Endothelial cell (in vitro differentiated cells): ENCODE data around the gene MTMR2. TPM values are rescaled to one million over a fixed set of nuclear protein-coding genes. Genes with fewer than 3 reads are reported as not detected.

ENCODE experiments used
- DNase-seq: peaks from one replicate; pipeline ENCODE4 v3.0.0; 2021; ENCODE audit warnings: low spot score
- H3K27ac Mint-ChIP-seq: one replicate; pipeline ENCODE4 v1.8.0; 2021; ENCODE audit warnings: mixed read lengths, inconsistent platforms; ENCODE audit not compliant: unreplicated experiment
- H3K27me3 Mint-ChIP-seq: one replicate; pipeline ENCODE4 v1.8.0; 2021; ENCODE audit warnings: mild to moderate bottlenecking, moderate library complexity, mixed read lengths, inconsistent platforms; ENCODE audit not compliant: unreplicated experiment
- H3K36me3 Mint-ChIP-seq: one replicate; pipeline ENCODE4 v1.8.0; 2021; ENCODE audit warnings: mild to moderate bottlenecking, low read depth, mixed read lengths, inconsistent platforms; ENCODE audit not compliant: unreplicated experiment
- H3K4me1 Mint-ChIP-seq: one replicate; pipeline ENCODE4 v1.8.0; 2021; ENCODE audit warnings: mild to moderate bottlenecking, mixed read lengths, inconsistent platforms; ENCODE audit not compliant: unreplicated experiment
- H3K4me3 Mint-ChIP-seq: one replicate; pipeline ENCODE4 v1.8.0; 2021; ENCODE audit warnings: mild to moderate bottlenecking, mixed read lengths, inconsistent platforms; ENCODE audit not compliant: unreplicated experiment
- H3K9me3 Mint-ChIP-seq: one replicate; pipeline ENCODE4 v1.8.0; 2021; ENCODE audit warnings: mixed read lengths, inconsistent platforms; ENCODE audit not compliant: unreplicated experiment
- CTCF ChIP-seq: fragments of 200-600 bp; sonication (generic); IDR thresholded peaks from one replicate; pipeline ENCODE4 v1.5.0; 2021; ENCODE audit warnings: antibody characterized with exemption; ENCODE audit not compliant: unreplicated experiment
- total RNA-seq: library from RNA; stranded (reverse); fragmentation: NEBNext Ultra II Directional; extraction: Animal tissue kit (Norgen Biotek cat#: 25700); gene quantifications from one replicate; pipeline ENCODE4 v1.2.1, GENCODE V29; 2021; ENCODE audit not compliant: unreplicated experiment

The MTMR2 gene
- total RNA-seq, 1 donor from 2014 or later = 65.0 TPM

- Mint-ChIP-seq H3K4me3 (no peak overlapping the region), H3K9me3 (no peaks in the 10 kb centered on the region), H3K36me3 (no peaks in the 10 kb centered on the region), H3K4me1 (peaks cover 10% of the 10 kb centered on the region), H3K27ac (no peak overlapping the region), H3K27me3 (no peaks in the 10 kb centered on the region)
- no peak for TF ChIP-seq CTCF
- no peak for DNase-seq
Observed at GRCh38 chr11:95910638-95911368, 13.1 kb downstream of the MTMR2 start.

- no peak for TF ChIP-seq CTCF
- DNase-seq = no peak
- H3K36me3 Mint-ChIP-seq = no peaks in the 10 kb centered on the region
- H3K4me3 Mint-ChIP-seq = no peak overlapping the region
- H3K27ac Mint-ChIP-seq = no peak overlapping the region
- peaks cover 6% of the 10 kb centered on the region for H3K4me1 Mint-ChIP-seq
- H3K9me3 Mint-ChIP-seq = no peaks in the 10 kb centered on the region
- no peaks in the 10 kb centered on the region for H3K27me3 Mint-ChIP-seq
Observed at GRCh38 chr11:95908826-95909225, 15.1 kb downstream of the MTMR2 start.

- DNase-seq = no peak
- Mint-ChIP-seq H3K4me1 (no peaks in the 10 kb centered on the region), H3K4me3 (no peak overlapping the region), H3K27ac (no peak overlapping the region), H3K27me3 (no peaks in the 10 kb centered on the region), H3K36me3 (no peaks in the 10 kb centered on the region), H3K9me3 (no peaks in the 10 kb centered on the region)
- no peak for TF ChIP-seq CTCF
Observed at GRCh38 chr11:95907476-95907875, 16.4 kb downstream of the MTMR2 start.

GRCh38 chr11:95904009-95904650 is 19.8 kb downstream of the MTMR2 start:
- Mint-ChIP-seq H3K4me3 (no peak overlapping the region), H3K9me3 (no peaks in the 10 kb centered on the region), H3K27ac (no peak overlapping the region), H3K4me1 (no peaks in the 10 kb centered on the region), H3K36me3 (no peaks in the 10 kb centered on the region), H3K27me3 (no peaks in the 10 kb centered on the region)
- TF ChIP-seq CTCF = no peak
- no peak for DNase-seq

- no peak for DNase-seq
- Mint-ChIP-seq H3K4me3 (no peak overlapping the region), H3K27me3 (peaks cover 2% of the 10 kb centered on the region), H3K9me3 (no peaks in the 10 kb centered on the region), H3K4me1 (no peaks in the 10 kb centered on the region), H3K36me3 (no peaks in the 10 kb centered on the region), H3K27ac (no peak overlapping the region)
- no peak for TF ChIP-seq CTCF
Observed at GRCh38 chr11:95898782-95899181, 25.1 kb downstream of the MTMR2 start.
